ENCODE results near the gene CDKAL1. TPM values are rescaled to one million over a fixed set of nuclear protein-coding genes. Genes with fewer than 3 reads are reported as not detected.

Gene CDKAL1
- total and polyA plus RNA-seq, 10 of the 15 experiments (the other 5 are each of a cell fraction or from before 2014, with no cell fraction given), result 10.7 to 26.9 (median 17.3) TPM

- RAD21 ChIA-PET (ENCODE audit: unreplicated experiment), result interaction anchor here (0.7 kb wide), 1 partner anchor 166 kb away, joined by 3 read pairs; no protein-coding TSS in a partner anchor
- no peak overlapping the region for H3K4me2 ChIP-seq (ENCODE audit: control insufficient read depth, insufficient read depth)
- POLR2A ChIA-PET, result interaction anchor here (0.9 to 1.1 kb wide), 2 partner anchors 10 to 23 kb away, joined by 3 read pairs; no protein-coding TSS in a partner anchor
- peaks cover 8% of the 10 kb centered on the region for H3K4me1 ChIP-seq (ENCODE audit: control insufficient read depth, insufficient read depth, low read length)
- no peak overlapping the region for H3K4me3 ChIP-seq
- H3K36me3 ChIP-seq (ENCODE audit: control insufficient read depth in 2 of 2, insufficient read depth in 2 of 2, low read length in 1 of 2), result no peaks in the 10 kb centered on the region
- no peak overlapping the region for H2AFZ ChIP-seq (ENCODE audit: control insufficient read depth, low read depth, low read length)
- 67% methylated on average over 2 of the region's 2 CpGs for WGBS (ENCODE audit: insufficient coverage, insufficient replicate concordance, low lambda C conversion rate, missing lambda C conversion rate)
- no peak for FAIRE-seq
- SMC1A ChIA-PET (ENCODE audit: uncharacterized antibody, unreplicated experiment), result interaction anchor here (0.7 to 4.6 kb wide), 9 partner anchors 9 to 315 kb away, joined by 3 to 26 read pairs (median 3); no protein-coding TSS in a partner anchor
- intact Hi-C loops (cut with micrococcal nuclease; ENCODE audit: unreplicated experiment), result no loop called here
- H3K9ac ChIP-seq (ENCODE audit: control insufficient read depth, insufficient read depth, low read length), result no peak overlapping the region
- no peaks in the 10 kb centered on the region for H3K79me2 ChIP-seq (ENCODE audit: control insufficient read depth, insufficient read depth, low read length)
- DNase-seq (ENCODE audit: low read depth, low spot score), result no peak
- no peak overlapping the region for H3K27ac ChIP-seq (ENCODE audit: control insufficient read depth, insufficient read depth)
- H3K27me3 ChIP-seq (replicated peaks in 1 of 2; ENCODE audit: control insufficient read depth in 2 of 2, insufficient read depth in 2 of 2, low read length in 1 of 2), result no peaks in the 10 kb centered on the region
- H3K9me3 ChIP-seq (replicated peaks; ENCODE audit: control insufficient read depth, insufficient read depth, low read length), result no peaks in the 10 kb centered on the region; the same call in 1 of the 3 replicates
- in situ Hi-C loops (cut with MboI), result no loop called here
- CTCF ChIA-PET, result no interaction called here
- no TSS peak for BruUV-seq (replicated peaks)
- H4K20me1 ChIP-seq (ENCODE audit: control insufficient read depth, insufficient read depth), result no peaks in the 10 kb centered on the region
- peak; percentile 84 for ATAC-seq
- TF ChIP-seq HSF1 (IDR thresholded peaks at IDR 0.05; ENCODE audit: low read depth, low read length) (no peak), SMC3 (IDR thresholded peaks at IDR 0.05; ENCODE audit: borderline replicate concordance, low read length) (no peak), ZBTB4 (CRISPR knock-in tag; IDR thresholded peaks at IDR 0.05) (no peak), GABPA (IDR thresholded peaks at IDR 0.05; ENCODE audit: low read depth) (no peak), MTA3 (IDR thresholded peaks at IDR 0.05; ENCODE audit: borderline replicate concordance, low read length) (no peak), NRF1 (conservative IDR thresholded peaks at IDR 0.05; ENCODE audit: low read depth, low read length) (no peak), MTA2 (IDR thresholded peaks at IDR 0.05; ENCODE audit: low read depth) (peak; percentile 29; the same call in 1 of the 2 replicates), SPI1 (IDR thresholded peaks at IDR 0.05; ENCODE audit: borderline replicate concordance, insufficient read depth, low read depth, low read length) (no peak), TCF3 (IDR thresholded peaks at IDR 0.05; ENCODE audit: borderline replicate concordance, insufficient read depth, low read depth, low read length) (no peak), ZBTB40 (IDR thresholded peaks at IDR 0.05; ENCODE audit: borderline replicate concordance) (no peak), TCF12 (IDR thresholded peaks at IDR 0.05; ENCODE audit: low read depth, low read length) (peak; percentile 58; the same call in 1 of the 2 replicates), STAT3 (IDR thresholded peaks at IDR 0.05; ENCODE audit: low read depth, low read length) (no peak), JUNB (IDR thresholded peaks at IDR 0.05) (no peak), PAX5 (IDR thresholded peaks at IDR 0.05; ENCODE audit: borderline replicate concordance, low read depth, low read length) (no peak), STAT1 (conservative IDR thresholded peaks at IDR 0.05) (no peak), SMAD1 (IDR thresholded peaks at IDR 0.05; ENCODE audit: low read depth, partially characterized antibody) (no peak), ATF7 (IDR thresholded peaks at IDR 0.05; ENCODE audit: low read depth) (peak; percentile 45; the same call in 1 of the 2 replicates)
These were observed 632.5 kb downstream of the CDKAL1 start for GRCh38 chr6:21166754-21167153.
